LNCaP clone FGC (cell line): ENCODE data around the gene PLS1.
A peak's percentile ranks its signal among the peaks of the same experiment; 100 is the strongest.
"Not testable (repeated sequence)": the region's sequence is repeated elsewhere in the genome, so short reads cannot be mapped to it uniquely, and the experiment has no call there.

Source experiments
- DNase-seq: peaks from one replicate; pipeline ENCODE4 v3.0.0-alpha.2; 2011; ENCODE audit warnings: low read depth
- H3K4me3 ChIP-seq: 2 replicates; pipeline ENCODE4 v1.5.1; 2011; ENCODE audit warnings: mild to moderate bottlenecking, low read depth, low read length, control low read depth
- TF ChIP-seq, protein P1 (sequence below): IDR thresholded peaks from 2 replicates; pipeline ENCODE4 v1.5.1; 2012; ENCODE audit warnings: mild to moderate bottlenecking; ENCODE audit not compliant: control insufficient read depth, insufficient read depth; ENCODE audit errors: extremely low read depth

PLS1 gene

DNA sequence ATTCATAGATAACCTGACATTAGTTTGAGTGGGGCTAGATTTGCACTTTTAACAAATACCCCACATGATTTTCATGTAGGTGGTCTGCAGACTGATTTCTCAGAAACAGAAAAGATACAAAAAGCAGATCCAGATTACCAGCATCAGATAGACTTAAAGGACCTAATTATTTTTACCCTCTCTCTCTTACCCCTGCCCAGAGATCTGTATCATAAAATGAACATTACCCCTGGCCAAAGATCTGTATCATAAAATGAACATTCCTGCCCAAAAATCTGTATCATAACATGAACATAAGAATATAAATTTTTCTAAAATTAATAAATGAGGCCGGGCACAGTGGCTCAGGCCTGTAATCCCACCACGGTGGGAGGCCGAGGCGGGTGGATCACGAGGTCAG lies 113.0 kb downstream of the PLS1 start:
- H3K4me3 ChIP-seq = no peak overlapping the region
- no peak for DNase-seq
- TF ChIP-seq, protein P1, sequence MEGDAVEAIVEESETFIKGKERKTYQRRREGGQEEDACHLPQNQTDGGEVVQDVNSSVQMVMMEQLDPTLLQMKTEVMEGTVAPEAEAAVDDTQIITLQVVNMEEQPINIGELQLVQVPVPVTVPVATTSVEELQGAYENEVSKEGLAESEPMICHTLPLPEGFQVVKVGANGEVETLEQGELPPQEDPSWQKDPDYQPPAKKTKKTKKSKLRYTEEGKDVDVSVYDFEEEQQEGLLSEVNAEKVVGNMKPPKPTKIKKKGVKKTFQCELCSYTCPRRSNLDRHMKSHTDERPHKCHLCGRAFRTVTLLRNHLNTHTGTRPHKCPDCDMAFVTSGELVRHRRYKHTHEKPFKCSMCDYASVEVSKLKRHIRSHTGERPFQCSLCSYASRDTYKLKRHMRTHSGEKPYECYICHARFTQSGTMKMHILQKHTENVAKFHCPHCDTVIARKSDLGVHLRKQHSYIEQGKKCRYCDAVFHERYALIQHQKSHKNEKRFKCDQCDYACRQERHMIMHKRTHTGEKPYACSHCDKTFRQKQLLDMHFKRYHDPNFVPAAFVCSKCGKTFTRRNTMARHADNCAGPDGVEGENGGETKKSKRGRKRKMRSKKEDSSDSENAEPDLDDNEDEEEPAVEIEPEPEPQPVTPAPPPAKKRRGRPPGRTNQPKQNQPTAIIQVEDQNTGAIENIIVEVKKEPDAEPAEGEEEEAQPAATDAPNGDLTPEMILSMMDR = no peak

DNA sequence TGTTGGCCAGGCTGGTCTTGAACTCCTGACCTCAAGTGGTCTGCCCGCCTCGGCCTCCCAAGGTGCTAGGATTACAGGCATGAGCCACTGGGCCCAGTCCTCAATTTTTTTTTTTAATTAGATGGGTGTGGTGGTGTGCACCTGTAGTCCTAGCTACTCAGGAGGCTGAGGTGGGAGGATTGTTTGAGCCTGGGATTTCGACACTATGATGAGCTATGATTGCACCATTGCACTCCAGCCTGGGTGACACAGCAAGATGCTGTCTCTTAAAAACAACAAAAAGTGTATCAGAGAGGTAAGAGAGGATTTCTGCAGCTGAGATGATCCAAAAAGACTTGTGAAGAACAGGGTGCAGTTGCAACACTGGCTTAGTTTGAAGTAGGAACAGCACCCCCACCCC lies 118.7 kb downstream of the PLS1 start:
- not testable (repeated sequence) for DNase-seq, H3K4me3 ChIP-seq

DNA sequence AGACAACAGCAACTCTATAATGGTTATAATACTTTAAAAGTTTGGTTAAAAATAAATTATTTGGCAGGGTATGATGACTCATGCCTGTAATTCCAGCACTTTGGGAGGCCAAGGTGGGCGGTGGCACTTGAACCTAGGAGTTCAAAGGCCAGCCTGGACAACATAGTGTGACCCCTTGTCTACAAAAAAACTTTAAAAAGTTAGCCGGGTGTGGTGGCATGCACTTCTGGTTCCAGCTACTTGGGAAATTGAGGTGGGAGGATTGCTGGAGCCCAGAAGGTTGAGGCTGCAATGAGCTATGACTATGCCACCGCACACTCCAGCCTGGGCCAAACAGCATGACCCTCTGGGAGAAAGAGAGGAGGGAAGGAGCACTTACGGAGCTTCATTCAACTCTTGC lies 119.9 kb downstream of the PLS1 start:
- TF ChIP-seq, protein P1 = no peak
- no peak overlapping the region for H3K4me3 ChIP-seq
- no peak for DNase-seq

DNA sequence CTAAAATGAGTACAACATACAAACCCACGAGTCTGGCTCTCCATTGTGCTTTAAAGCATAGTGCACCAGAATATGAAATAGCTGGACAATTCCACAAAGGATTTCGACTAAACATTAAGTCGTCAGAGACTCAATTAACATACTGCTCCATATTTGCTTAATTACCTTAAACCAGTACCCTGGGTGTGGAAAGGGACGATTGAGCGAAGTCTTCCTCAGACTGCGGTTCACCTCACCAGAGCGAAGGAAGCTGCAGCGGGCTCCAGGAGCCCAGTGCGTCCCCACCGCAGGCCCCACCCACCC lies 127.4 kb downstream of the PLS1 start:
- TF ChIP-seq, protein P1 = no peak

DNA sequence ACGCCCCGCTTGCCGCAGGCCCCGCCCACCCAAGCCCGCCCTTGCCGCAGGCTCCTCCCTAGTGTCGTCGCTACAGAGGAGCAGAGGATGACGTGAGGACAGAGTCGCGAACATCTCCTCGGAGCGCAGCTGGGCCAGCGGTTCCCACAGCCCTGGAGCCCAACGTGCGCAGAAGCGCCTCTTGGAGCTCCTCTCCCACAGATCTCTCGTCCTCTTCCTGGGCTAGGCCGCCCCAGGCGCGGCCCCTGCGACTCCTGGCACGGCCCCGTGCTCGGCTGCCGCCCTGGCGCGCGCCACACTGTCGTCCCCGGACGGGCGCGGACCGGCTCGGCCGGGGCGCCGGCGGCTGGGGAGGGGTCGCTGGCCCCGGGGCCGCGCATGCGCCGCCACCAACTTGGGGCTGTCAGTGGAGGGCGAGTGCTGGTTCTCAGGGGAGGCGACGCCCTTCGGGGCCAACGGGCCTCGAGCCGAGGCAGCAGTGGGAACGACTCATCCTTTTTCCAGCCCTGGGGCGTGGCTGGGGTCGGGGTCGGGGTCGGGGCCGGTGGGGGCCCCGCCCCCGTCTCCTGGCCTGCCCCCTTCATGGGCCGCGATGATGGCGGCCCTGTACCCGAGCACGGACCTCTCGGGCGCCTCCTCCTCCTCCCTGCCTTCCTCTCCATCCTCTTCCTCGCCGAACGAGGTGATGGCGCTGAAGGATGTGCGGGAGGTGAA lies 127.9 kb downstream of the PLS1 start, which contains the start of gene TRPC1:
TRPC1 (plus strand) TSS at position 67 of the 714 bp plus-strand sequence; CDS start at position 593, 526 bp downstream.
- DNase-seq = peak; percentile 23
- TF ChIP-seq, protein P1 = no peak

More for the DNA sequence above, 127.4 kb downstream of the PLS1 start:
- DNase-seq = no peak
- H3K4me3 ChIP-seq = peak overlapping the region; percentile 50

DNA sequence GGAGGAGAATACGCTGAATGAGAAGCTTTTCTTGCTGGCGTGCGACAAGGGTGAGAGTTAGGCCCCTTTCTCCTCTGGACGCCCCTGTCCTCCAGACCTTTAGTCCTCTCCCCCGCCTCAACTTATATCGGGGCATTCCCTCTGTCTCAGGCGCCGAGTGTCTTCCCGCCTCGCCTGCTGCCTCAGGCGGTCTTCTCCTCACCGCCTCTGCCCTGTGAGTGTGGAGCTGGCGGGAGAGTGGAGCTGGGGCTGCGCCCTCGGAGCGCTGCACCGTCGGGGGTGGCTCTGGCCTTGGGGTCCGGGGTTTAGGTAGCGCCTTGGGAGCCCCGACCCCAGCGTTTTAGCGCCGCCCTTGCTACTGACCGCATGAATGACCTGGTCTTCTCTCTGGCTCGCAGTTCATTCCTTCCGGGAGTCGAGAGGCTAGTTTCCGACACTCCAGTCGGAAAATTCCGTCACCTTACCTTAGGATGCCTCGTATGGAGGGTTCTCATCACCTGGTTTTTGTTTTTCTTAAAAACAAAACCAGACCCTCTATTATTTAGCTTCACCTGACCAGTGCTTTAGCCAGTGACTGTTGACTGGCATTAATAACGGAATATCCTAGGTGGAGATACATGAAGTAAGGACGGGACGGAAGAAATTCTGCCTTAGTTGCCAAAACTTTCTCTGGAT lies 128.6 kb downstream of the PLS1 start:
- TF ChIP-seq, protein P1 = no peak
- no peak for DNase-seq
- peak overlapping the region; percentile 50 for H3K4me3 ChIP-seq

More for the DNA sequence above, 127.9 kb downstream of the PLS1 start, which contains the start of gene TRPC1:
- H3K4me3 ChIP-seq = peak within 1 kb of the TSS; percentile 50

DNA sequence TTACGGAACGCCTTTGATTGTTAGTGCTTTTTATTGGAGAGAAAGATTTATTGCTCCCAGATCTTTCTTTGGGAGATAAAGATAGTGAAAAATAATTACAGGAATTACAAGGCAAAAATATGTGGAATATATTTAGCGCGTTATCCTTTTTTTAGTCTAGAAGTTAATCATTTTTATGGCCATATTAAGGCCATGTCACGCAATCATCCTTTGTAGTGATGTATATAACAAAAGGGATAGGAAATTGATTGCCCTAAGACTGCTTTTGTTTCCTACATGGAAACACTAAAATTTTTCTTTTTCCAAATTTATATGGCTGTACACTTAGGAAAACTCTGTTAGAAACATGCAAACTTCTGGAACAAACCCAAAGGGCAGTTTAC lies 129.2 kb downstream of the PLS1 start:
- no peak overlapping the region for H3K4me3 ChIP-seq
- DNase-seq = no peak
- TF ChIP-seq, protein P1 = no peak
